GM18951 (cell line): ENCODE results near the gene KRTDAP.

ENCODE experiments used
- POLR2A ChIP-seq: IDR thresholded peaks from 4 replicates; pipeline ENCODE4 v1.6.1; 2011; ENCODE audit warnings: mild to moderate bottlenecking; ENCODE audit not compliant: insufficient read length, insufficient read depth; ENCODE audit errors: extremely low read depth
- in situ Hi-C: fragments of 300-500 bp; cut with MboI; formaldehyde crosslinking; loops from one replicate; pipeline ENCODE4 v1.12.0; 2022; ENCODE audit warnings: low sequenced_read_pairs, mixed read lengths, inconsistent platforms; ENCODE audit not compliant: unreplicated experiment

KRTDAP gene

DNA sequence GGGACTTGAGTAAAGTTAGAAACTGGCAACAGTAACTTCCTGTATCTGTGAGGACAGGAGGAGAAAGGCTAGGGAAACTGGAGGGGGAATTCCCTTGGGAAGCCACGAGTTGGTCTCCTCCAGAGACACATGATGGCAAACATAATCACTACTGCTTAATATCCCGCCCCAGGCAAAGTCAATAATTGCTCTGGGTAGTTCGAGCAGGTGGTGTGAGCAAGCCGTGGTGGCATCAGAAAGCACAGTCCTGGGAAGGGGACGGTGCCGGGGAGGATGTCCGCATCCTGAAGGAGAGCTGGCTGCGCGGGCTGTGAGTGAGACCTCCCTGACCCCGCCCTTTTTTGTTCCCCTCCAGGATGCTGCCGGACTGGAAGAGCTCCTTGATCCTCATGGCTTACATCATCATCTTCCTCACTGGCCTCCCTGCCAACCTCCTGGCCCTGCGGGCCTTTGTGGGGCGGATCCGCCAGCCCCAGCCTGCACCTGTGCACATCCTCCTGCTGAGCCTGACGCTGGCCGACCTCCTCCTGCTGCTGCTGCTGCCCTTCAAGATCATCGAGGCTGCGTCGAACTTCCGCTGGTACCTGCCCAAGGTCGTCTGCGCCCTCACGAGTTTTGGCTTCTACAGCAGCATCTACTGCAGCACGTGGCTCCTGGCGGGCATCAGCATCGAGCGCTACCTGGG lies 40.8 kb downstream of the KRTDAP start:
- no peak for TF ChIP-seq POLR2A

DNA sequence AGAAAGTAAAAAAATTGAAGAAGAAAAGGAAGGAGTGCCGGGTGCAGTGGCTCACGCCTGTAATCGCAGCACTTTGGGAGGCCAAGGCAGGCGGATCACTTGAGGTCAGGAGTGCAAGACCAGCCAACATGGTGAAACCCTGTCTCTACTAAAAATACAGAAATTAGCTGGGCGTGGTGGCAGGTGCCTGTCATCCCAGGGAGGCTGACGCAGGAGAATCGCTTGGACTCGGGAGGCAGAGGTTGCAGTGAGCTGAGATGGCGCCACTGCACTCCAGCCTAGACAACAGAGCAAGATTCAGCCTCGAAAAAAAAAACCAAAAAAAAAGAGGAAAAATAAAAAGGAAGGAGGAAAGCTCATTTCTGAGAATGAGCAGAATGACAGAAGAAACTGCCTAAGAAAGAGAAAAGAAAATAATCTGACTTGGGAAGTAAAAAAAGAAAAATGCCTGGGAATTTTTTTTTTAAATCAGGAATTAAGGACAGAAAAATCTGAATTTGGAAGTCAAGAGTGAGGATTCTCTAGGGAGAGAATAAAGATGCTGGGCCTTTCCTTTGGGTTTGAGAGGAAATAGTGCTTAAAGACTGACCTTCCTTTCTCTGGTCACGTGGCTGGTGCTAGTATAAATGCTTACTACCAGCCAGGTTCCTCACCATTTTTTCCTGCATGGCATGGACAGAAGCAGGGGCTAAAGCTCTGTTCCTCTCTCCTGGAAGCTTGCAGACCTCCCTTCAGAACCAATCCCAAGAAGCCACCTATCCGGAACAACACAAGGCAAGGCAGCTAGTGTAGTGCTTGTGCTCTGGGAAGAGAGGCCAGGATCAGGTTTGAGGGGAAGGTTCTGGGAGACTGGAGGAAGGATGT lies 42.4 kb downstream of the KRTDAP start, which contains the start of gene FFAR2:
Gene FFAR2, plus strand, starts transcription at position 652 of the 864 bp plus-strand sequence. CDS start 1,458 bp downstream, outside the sequence.
- in situ Hi-C loops, result no loop called here
- TF ChIP-seq POLR2A, result no peak

More for the DNA sequence above, 40.8 kb downstream of the KRTDAP start:
- in situ Hi-C loops, result no loop called here

GRCh38 chr19:35445826-35446593 lies 44.3 kb downstream of the KRTDAP start:
- in situ Hi-C loops, result no loop called here
- TF ChIP-seq POLR2A, result no peak

GRCh38 chr19:35444735-35445134 lies 45.5 kb downstream of the KRTDAP start:
- in situ Hi-C loops, result no loop called here
- TF ChIP-seq POLR2A, result no peak

DNA sequence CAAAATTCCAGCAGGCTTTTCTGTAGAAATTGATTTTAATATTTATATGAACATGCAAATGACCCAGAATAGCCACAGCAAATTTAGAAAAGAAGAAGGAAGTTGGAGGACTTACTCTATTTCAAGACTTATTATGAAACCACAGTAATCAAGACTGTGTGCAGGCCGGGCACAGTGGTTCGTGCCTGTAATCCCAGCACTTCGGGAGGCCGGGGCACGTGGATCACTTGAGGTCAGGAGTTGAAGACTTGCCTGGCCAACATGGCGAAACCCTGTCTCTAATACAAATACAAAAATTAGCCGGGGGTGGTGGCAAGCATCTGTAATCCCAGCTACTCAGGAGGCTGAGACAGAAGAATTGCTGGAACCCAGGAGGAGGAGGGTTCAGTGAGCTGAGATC lies 48.2 kb downstream of the KRTDAP start:
- no peak for TF ChIP-seq POLR2A
- in situ Hi-C loops, result no loop called here

- in situ Hi-C loops, result no loop called here
- TF ChIP-seq POLR2A, result no peak
Observed at GRCh38 chr19:35439921-35440320, 50.3 kb downstream of the KRTDAP start.

DNA sequence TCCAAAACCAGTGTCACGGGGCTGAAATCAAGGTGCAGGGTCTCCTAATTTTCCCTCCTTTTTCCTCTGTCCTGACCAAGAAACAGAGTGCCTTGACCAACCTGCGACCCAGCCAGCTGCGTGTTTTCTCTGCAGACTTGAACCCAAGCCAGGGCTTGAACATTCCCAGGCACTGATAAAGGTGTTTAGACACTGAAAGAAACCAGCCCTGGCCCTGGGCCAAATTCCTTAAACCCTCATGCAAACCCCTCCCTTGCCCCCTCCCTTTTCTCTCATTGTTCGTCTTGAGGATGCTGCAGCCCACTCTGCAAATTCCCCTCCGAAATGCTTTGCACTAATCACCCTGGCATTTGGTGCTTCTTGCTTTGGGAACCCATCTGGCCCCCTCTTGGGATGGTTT lies 51.7 kb downstream of the KRTDAP start:
- TF ChIP-seq POLR2A, result no peak
- in situ Hi-C loops, result no loop called here

DNA sequence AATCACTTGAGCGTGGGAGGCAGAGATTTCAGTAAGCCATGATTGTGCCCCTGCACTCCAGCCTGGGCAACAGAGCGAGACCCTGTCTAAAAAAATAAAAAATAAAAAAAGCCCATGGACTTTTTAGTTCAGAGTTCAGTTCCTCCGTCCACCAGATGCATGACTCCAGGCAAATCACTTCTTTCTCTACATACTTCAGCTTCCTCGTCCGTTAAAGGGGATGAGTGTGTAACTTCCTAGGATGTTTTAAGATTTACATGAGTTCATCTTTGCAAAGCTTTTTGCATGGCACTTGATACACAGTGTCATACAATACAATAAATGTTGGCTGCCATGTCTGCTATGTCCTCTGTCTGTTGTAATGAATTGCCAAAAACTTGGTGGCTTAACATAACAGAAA lies 52.2 kb downstream of the KRTDAP start:
- in situ Hi-C loops, result no loop called here
- TF ChIP-seq POLR2A, result no peak

DNA sequence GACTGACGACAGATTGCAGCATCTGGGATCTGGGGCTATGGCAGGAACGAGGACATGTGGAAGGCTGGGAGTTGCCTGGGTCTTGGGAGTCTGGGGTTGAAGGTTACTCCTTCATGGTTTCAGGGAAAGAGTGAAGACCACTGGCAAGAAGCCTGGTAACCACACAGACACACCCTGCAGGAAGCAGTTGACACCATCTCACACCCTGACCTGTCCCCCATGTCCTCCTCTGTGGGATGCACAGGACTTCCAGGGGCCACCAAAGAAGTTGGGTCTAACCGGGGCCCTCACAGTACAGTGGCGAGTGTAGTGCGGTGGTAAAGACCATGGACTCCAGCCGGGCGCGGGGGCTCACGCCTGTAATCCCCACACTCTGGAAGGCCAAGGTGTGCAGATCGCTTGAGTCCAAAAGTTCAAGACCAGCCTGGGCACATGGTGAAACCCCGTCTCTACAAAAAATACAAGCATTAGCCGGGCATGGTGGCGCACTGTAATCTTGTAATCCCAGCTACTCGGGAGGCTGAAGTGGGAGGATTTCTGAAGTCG lies 52.8 kb downstream of the KRTDAP start:
- in situ Hi-C loops, result no loop called here
- TF ChIP-seq POLR2A, result no peak
